Measurements from ENCODE around the gene RPL41.

The RPL41 gene

GRCh38 chr12:56127485-56127887, 11.1 kb downstream of the RPL41 start:
- no peak for TF ChIP-seq CTCF (IDR thresholded peaks at IDR 0.05; ENCODE audit: control insufficient read depth, extremely low read depth, insufficient read depth)
- DNase-seq (ENCODE audit: low read depth) = no peak
- H3K4me3 ChIP-seq (ENCODE audit: low read depth, low read length) = peak overlapping the region; percentile 49

GRCh38 chr12:56127888-56128669, 11.6 kb downstream of the RPL41 start, which contains the start of gene ESYT1:
Gene ESYT1, plus strand, starts transcription at chr12:56128267. Its CDS starts 53 bp downstream, at chr12:56128320.
- no peak for TF ChIP-seq CTCF (IDR thresholded peaks at IDR 0.05; ENCODE audit: control insufficient read depth, extremely low read depth, insufficient read depth)
- H3K4me3 ChIP-seq (ENCODE audit: low read depth, low read length) = peak within 1 kb of the TSS; percentile 88
- peak; percentile 99 for DNase-seq (ENCODE audit: low read depth)

- TF ChIP-seq CTCF (IDR thresholded peaks at IDR 0.05; ENCODE audit: control insufficient read depth, extremely low read depth, insufficient read depth) = no peak
- no peak for DNase-seq (ENCODE audit: low read depth)
- peak overlapping the region; percentile 88 for H3K4me3 ChIP-seq (ENCODE audit: low read depth, low read length)
These were observed 12.3 kb downstream of the RPL41 start for GRCh38 chr12:56128670-56129205.

- DNase-seq (ENCODE audit: low read depth) = no peak
- TF ChIP-seq CTCF (IDR thresholded peaks at IDR 0.05; ENCODE audit: control insufficient read depth, extremely low read depth, insufficient read depth) = no peak
- peak overlapping the region; percentile 88 for H3K4me3 ChIP-seq (ENCODE audit: low read depth, low read length)
These were observed 12.9 kb downstream of the RPL41 start for GRCh38 chr12:56129206-56129941.

- no peak for TF ChIP-seq CTCF (IDR thresholded peaks at IDR 0.05; ENCODE audit: control insufficient read depth, extremely low read depth, insufficient read depth)
- H3K4me3 ChIP-seq (ENCODE audit: low read depth, low read length) = no peak overlapping the region
- no peak for DNase-seq (ENCODE audit: low read depth)
These were observed 13.6 kb downstream of the RPL41 start for GRCh38 chr12:56129942-56130495.

- DNase-seq (ENCODE audit: low read depth) = no peak
- no peak overlapping the region for H3K4me3 ChIP-seq (ENCODE audit: low read depth, low read length)
- TF ChIP-seq CTCF (IDR thresholded peaks at IDR 0.05; ENCODE audit: control insufficient read depth, extremely low read depth, insufficient read depth) = no peak
These were observed 14.4 kb downstream of the RPL41 start for GRCh38 chr12:56130876-56131275.

Measured in LNCaP clone FGC (cell line).